Mucosa of gallbladder (tissue), 1 donor: ENCODE results near the gene PLEKHG4B. TPM values are rescaled to one million over a fixed set of nuclear protein-coding genes. Genes with fewer than 3 reads are reported as not detected.

Source experiments
- DNase-seq: peaks from one replicate; pipeline ENCODE4 v3.0.0-alpha.2; 2020; ENCODE audit warnings: low spot score
- total RNA-seq: library from RNA; stranded (reverse); gene quantifications from one replicate; pipeline ENCODE4 v1.2.1, GENCODE V29; 2021
- donor health status: DM: no; HTN: no; CAD: no.

PLEKHG4B gene
- total RNA-seq, 1 donor from 2014 or later, result 0.09 TPM

- DNase-seq, result no peak
Measured at GRCh38 chr5:170971-171800, 79.2 kb downstream of the PLEKHG4B start.

GRCh38 chr5:171801-172331 lies 79.9 kb downstream of the PLEKHG4B start:
- DNase-seq, result no peak

- DNase-seq, result no peak
Measured at GRCh38 chr5:172421-172820, 80.5 kb downstream of the PLEKHG4B start.

- DNase-seq, result no peak
Measured at GRCh38 chr5:172841-173251, 80.9 kb downstream of the PLEKHG4B start.

- DNase-seq, result no peak
Measured at GRCh38 chr5:173392-174290, 81.7 kb downstream of the PLEKHG4B start.

GRCh38 chr5:174291-174600 lies 82.3 kb downstream of the PLEKHG4B start:
- no peak for DNase-seq

- DNase-seq, result no peak
Measured at GRCh38 chr5:174876-175465, 83.0 kb downstream of the PLEKHG4B start.

- DNase-seq, result no peak
Measured at GRCh38 chr5:176296-176823, 84.4 kb downstream of the PLEKHG4B start.

- DNase-seq, result no peak
Measured at GRCh38 chr5:178110-178509, 86.1 kb downstream of the PLEKHG4B start.

- DNase-seq, result no peak
Measured at GRCh38 chr5:179401-179800, 87.4 kb downstream of the PLEKHG4B start.

- DNase-seq, result no peak
Measured at GRCh38 chr5:180286-180918, 88.4 kb downstream of the PLEKHG4B start.

GRCh38 chr5:181160-181559 lies 89.2 kb downstream of the PLEKHG4B start:
- DNase-seq, result no peak

- no peak for DNase-seq
Measured at GRCh38 chr5:181566-181965, 89.6 kb downstream of the PLEKHG4B start.

- no peak for DNase-seq
Measured at GRCh38 chr5:182126-182525, 90.2 kb downstream of the PLEKHG4B start.

- DNase-seq, result no peak
Measured at GRCh38 chr5:184471-184870, 92.5 kb downstream of the PLEKHG4B start.

GRCh38 chr5:185095-186070 lies 93.4 kb downstream of the PLEKHG4B start:
- no peak for DNase-seq

GRCh38 chr5:186091-187041 lies 94.4 kb downstream of the PLEKHG4B start:
- DNase-seq, result no peak

- no peak for DNase-seq
Measured at GRCh38 chr5:187042-187431, 95.1 kb downstream of the PLEKHG4B start.
